ENCODE measurements around the gene WDR59.
"Not testable (repeated sequence)": the region's sequence is repeated elsewhere in the genome, so short reads cannot be mapped to it uniquely, and the experiment has no call there.

Gene WDR59

DNA sequence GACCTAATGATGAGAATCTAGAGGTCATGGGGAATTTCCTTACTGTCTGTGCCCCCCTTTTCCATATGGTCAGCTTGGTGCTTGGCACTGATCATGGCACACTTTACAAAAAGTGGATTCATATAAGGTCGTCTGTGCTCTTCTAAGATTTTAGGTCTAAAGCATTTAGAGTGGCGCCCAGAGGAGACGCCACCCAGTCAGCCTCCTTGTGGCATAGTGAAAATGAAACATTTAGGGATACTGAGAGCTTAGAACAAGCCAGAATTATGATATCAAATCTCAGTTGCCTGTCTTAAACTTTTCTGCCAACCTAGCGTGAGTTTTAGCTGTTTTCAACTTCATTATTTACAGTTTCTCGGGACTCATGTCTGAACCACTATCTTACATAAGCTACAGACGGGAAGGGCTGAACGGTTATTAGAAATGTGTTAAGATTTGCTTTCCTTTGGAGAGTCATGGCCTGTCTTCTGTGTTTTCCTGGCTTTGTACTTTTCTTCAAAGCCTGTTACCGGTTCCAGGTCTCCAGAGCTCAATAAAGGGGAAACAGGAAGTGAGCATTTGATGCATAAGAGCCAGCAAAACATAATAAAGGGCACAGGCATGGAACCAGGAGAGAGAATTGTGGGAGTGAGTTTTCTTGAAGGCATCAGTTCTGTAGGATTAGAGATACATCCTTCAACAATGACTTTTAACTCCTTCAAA is 27.6 kb upstream of the WDR59 start:
- no peak for DNase-seq

DNA sequence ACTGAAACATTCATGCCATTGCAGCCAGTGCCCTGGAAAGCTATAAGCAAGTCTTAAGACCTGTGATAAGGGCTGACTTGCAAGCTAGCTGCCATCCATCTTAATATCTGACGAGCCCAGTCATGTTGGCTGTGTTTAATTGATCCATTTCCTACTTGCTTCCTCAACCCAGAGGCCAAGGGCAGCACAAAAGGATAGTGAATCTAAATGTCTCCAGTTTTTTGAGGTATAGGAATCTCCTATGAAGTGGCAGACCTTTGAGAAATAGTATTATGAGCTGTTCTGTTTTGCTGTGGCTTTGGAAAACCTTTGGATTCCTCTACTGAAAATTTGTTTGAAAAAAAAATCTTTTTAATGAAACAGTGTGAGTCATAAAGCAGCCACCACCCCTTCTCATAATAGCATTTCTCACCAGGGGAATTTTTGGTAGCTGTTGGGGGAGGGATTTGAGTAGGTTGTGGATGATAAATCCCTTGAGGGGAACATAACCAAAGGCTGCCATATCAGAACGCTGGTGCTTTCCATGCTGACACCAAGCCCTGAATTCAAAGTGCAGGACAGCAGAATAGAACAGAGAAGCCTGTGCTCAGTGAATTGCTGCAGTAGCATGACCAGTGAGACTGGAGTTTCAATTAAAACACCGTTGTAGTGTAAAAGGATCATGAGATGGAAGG is 26.8 kb upstream of the WDR59 start:
- DNase-seq = peak; percentile 74

GRCh38 chr16:75010427-75010826 is 25.5 kb upstream of the WDR59 start:
- DNase-seq = no peak

GRCh38 chr16:75007443-75007842 is 22.5 kb upstream of the WDR59 start:
- DNase-seq = no peak

- peak; percentile 3 for DNase-seq
These were observed 20.8 kb upstream of the WDR59 start for GRCh38 chr16:75005697-75006096.

DNA sequence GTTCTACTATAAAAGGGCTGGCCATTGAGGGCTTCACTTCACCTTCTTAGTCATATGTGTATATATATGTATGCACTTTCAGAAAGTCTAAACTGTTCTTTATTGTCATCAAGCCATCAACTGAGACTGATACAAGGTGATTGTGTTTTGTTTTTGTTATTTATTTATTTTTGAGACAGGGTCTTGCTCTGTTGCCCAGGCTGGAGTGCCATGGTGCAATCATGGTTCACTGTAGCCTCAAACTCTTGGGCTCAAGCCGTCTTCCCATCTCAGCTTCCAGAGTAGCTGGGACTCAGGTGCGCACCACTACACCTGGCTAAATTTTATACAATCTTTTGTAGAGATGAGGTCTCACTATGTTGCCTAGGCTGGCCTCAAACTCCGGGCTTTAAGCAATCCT is 19.5 kb upstream of the WDR59 start:
- peak; percentile 0 for DNase-seq

DNA sequence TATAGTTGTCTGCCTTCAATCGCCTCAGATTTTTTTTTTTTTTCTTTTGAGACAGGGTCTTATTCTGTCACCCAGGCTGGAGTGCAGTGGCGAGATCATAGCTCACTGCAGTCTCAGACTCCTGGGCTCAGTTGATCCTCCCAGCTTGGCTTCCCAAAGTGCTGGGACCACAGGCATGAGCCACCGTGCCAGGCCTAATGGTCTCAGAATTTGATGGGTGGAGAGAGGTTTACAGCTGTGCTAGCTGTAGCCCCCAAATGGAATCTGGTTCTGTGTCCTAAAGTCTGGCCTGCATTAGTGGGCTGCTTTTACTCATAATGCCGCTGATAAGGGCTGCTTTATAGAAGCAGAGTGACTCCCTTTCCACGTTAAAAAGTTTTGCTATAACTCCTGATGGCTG is 19.0 kb upstream of the WDR59 start:
- DNase-seq = no peak

GRCh38 chr16:75002474-75002873 is 17.6 kb upstream of the WDR59 start:
- DNase-seq = peak; percentile 59

DNA sequence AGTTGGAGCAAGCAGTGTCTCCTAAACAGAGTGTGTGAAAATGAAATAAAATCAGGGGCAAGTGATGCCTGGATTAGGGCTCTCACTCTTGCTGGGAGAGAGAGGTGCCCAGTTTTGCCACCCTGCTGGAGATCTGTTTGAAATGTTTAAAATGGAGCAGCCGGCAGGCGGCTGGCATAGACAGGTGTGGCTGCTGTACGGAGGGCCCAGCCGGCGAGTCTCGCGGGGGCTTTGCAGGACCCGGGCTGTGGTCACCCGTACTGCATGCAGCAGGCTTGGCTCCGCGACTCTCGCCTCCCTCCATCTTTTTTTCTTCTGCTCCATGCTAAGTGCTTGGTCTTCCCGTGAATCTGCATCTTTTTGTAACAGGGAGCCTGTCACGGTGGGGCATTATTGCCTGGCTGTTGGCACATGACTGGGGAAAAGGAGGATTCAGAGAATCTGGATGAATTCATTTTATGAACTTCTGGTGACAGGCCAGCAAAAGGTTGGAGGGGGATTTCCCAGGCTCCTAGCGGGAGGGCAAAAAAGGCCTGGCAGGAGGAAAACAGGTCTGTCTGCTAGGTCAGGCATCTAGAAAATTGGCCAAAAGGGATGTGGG is 15.7 kb upstream of the WDR59 start:
- DNase-seq = peak; percentile 53

GRCh38 chr16:74999609-75000480 is 14.9 kb upstream of the WDR59 start:
- DNase-seq = peak; percentile 50

DNA sequence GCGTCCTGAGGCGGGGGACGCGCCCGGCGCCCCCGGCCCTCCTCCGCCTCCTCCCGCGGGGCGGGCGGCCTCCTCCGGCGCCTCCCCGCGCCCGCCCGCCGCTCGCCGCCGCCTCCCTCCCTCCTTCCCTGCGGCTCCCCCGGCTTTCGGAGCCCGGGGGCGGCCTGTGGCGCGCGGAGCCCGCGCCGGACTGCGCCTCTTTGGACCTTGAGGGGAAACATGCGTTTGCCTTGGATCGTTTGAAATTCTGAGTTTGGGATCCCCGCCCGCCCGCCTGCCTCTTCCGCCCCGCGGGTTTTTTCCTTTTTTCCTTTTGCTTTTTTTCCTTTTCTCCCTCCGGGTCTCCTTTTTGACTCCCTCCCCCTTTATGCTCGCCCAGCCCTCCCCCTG is 14.3 kb upstream of the WDR59 start:
- DNase-seq = no peak

DNA sequence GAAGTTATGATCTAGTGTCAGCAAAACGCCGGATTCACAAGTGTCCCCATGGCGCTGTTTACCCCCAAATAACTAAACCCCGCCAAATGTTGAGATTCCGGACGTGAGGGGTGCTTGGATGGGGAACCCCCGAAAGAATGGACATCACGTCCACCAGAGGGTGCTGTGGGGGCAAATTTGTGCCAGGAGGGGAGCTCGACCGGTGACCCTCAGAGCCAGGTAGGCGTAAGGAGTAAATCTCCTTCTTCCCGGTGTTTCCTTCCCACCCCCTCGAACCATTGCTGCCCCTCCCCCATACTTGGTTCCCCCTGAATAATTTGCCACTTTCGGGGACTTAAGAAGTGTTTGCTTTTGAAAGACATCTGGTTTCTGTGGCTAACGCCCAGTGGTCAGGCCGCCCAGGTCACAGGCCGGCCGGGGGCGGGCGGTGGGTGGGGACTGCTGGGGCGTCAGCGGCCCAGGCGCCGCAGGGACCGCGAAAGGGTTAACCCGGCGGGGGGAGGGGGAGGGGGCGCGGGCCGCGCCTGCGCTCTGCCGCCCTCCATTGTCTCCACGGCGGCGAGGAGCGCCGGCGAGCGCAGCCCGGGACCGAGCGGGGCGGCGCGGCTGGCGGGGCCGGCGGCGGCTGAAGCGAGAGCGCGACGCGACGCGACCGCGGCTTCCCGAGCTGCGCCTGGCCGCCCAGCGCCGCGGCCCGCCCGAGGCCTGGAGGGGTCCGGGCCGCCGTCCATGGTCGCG is 13.7 kb upstream of the WDR59 start, which contains the start of gene ZNRF1:
Gene ZNRF1, plus strand, starts transcription at position 544 of the 738 bp plus-strand sequence. CDS start 648 bp downstream, outside the sequence.
- DNase-seq = peak; percentile 91

DNA sequence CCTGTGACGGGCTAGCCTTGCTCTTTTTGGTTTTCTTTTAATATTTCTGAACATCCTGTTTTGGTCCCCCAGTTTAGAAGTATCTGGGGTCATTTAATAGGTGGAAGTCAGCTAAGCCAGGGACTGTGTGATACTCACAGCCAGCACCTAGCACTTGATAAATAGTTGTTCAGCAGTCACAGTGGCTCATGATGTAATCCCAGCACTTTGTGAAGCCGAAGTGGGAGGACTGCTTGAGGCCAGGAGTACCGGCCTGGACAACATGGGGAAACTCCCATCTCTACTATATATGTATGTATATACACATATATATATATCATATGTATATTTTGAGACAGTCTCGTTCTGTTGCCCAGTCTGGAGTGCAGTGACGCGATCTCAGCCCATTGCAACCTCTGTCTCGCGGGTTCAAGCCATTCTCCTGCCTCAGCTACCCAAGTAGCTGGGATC is 12.1 kb upstream of the WDR59 start:
- DNase-seq = peak; percentile 0

DNA sequence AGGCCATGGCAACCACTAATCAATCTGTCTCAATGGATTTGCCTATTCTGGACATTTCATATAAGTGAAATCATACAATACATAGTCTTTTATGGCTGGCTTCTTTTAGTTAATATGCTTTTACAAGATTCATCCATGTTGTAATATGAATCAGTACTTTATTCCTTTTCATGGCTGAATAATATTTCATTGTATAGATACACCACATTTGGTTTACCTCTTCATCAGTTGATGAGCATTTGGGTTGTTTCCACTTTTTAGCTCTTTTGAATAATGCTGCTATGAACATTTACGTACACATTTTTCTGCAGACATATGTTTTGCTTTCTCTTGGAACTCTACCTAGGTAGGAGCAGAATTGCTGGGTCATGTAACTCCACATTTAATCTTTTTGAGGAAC is 11.1 kb upstream of the WDR59 start:
- no peak for DNase-seq

DNA sequence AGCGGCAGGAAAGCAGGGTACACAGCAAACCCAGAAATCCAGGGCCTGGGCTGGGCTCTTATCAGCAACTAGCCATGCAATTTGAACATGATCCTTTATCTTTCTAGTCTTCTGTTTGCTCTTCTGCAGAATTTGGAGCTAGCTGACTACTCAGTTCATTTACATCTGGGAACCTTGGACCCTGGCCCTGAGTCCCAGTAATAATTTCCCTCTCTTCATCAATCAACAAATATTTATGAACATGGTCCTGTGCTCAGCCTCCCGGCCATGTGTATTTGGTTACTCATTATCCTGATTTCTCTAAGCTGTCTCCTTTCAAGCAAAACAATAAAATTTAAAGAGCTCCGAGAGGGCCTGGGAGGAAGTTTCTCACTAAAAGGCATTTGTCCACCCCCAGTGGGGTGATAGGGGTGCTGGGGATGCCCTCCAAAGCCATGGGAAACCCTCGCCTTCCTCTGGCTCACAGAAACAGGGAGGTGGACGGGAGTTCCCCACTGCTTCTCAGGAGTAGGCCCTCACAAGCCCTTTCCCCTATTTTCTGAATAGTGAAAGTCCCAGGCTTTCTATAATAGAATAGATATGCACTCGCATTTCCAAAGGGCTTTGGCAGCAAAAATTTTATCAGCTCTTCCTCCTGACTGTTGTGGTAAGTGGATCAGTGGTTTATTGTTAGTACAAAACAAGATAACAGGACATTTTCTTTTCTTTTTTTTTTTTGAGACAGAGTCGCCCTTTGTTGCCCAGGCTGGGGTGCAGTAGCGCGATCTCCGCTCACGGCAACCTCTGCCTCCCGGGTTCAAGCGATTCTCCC is 6.9 kb upstream of the WDR59 start:
- DNase-seq = peak; percentile 90

DNA sequence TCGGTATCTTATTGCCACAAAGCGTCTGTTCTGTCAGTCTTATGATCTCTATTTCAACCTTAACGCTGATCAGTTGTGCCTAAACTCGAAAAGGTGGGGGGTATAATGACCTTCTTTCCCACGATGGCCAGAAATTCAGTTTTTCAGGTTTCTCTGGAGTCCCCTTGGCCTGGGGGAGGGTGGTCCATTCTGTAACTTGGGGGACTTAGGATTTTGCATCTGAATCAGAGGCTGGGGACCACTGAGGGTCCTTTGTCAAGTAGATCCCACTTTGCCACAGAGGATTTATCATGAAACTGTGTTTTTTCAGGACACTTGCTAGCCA is 6.3 kb upstream of the WDR59 start:
- DNase-seq = no peak

DNA sequence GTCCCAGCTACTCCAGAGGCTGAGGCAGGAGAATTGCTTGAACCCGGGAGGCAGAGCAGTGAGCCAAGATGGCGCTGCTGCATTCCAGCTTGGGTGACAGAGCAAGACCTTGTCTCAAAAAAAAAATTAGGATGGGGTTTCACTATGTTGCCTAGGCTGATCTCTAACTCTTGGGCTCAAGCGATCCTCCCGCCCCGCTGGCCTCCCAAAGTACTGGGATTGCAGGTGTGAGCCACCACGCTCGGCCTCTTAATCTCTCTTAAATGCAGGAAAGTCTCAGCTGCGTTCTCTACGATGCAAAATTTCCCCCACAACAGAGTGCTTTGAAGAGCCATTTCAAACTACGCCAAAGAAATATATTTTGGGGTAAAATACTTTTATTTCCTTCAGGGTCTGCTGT is 5.9 kb upstream of the WDR59 start:
- no peak for DNase-seq

- DNase-seq = not testable (repeated sequence)
These were observed 4.9 kb upstream of the WDR59 start for GRCh38 chr16:74989864-74990263.

DNA sequence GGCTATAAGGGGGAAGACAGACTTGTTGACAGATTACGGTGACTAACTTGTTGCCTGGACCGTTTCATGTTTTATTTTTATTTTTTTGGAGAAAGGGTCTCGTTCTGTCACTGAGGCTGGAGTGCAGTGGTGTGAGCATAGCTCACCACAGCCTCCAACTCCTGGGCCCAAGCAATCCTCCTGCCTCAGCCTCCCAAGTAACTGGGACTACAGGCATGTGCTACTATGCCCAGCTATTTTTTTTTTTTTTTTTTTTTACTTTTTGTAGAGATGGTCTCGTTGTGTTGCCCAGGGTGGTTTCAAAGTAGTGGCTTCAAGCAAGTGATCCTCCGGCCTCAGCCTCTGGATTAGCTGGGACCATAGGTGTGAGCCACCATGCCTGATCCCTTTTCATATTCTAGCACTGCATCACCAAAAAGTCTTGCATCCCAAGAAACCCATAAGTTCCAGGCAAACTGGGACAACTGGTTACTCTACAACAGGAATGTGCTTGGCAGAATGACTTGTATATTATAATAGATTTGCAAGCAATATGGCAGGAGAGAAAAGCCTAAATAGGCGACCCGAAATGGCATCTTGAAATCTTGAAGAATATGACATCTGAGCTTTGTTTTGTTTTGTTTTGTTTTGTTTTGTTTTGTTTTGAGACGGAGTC is 2.2 kb upstream of the WDR59 start:
- peak; percentile 4 for DNase-seq

DNA sequence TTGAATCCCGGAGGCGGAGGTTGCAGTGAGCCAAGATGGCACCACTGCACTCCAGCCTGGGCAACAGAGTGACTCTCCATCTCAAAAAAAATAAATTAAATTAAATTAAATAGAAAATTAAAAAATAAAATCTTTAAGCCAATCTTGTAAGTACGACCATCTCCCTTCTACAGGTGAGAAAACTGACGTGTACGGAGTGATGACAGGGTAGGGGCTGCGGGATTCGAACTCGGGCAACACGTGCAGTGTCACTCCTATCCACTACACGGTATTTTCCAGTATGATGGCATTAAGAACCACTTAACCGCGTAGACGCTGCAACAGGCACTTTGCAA is 762 bp downstream of the WDR59 start:
- no peak for DNase-seq

DNA sequence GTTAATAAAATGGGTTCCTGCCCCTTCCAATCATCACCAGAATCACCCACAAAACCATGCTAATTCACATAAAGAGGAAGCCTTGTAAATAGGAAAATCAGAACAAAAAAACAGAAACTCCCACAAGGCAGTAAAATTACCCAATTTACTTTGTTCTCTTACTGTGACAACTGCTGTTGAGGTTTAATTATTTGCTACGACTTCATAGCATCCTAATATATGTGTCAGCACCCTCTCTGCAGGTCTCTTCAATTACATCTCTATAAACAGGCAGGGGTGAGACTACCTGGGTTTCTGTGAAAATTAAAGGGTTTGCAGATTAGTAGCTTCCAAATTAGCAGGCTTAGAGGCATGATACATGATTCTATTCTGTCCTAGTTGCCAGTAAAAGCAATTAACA is 2.7 kb downstream of the WDR59 start:
- DNase-seq = no peak

All from hematopoietic multipotent progenitor cell treated with erythropoietin and hydrocortisone succinate and interleukin-3 and kit ligand, for 6 days (in vitro differentiated cells).